HG02870 (cell line): ENCODE measurements around the gene SLC1A2.
"Not testable (repeated sequence)": the region's sequence is repeated elsewhere in the genome, so short reads cannot be mapped to it uniquely, and the experiment has no call there.

Experiments
- ATAC-seq: cut with Tn5 transposase; IDR thresholded peaks from one replicate; pipeline ENCODE4 v1.9.1; 2021; ENCODE audit warnings: mild to moderate bottlenecking, moderate library complexity; ENCODE audit not compliant: unreplicated experiment

SLC1A2 gene

GRCh38 chr11:35232891-35233330 lies 186.4 kb downstream of the SLC1A2 start:
- no peak for ATAC-seq

- ATAC-seq, result no peak
These were observed 188.1 kb downstream of the SLC1A2 start for GRCh38 chr11:35231076-35231860.

DNA sequence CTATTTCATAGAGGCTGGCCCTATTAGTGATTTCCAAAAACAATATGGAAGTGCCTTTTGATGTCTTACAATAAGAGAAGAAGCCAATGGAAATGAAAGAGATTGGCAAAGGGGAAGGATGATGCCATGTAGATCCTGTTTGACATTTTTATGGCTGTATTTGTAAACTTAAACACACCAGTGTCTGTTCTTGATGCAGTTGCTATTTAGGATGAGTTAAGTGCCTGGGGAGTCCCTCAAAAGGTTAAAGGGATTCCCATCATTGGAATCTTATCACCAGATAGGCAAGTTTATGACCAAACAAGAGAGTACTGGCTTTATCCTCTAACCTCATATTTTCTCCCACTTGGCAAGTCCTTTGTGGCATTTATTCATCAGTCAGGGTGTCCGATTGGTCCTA lies 189.0 kb downstream of the SLC1A2 start:
- no peak for ATAC-seq

- ATAC-seq, result no peak
These were observed 191.0 kb downstream of the SLC1A2 start for GRCh38 chr11:35228328-35228725.

GRCh38 chr11:35227576-35228327 lies 191.6 kb downstream of the SLC1A2 start:
- ATAC-seq, result no peak

- ATAC-seq, result not testable (repeated sequence)
These were observed 192.6 kb downstream of the SLC1A2 start for GRCh38 chr11:35226756-35227155.

- no peak for ATAC-seq
These were observed 193.3 kb downstream of the SLC1A2 start for GRCh38 chr11:35225946-35226520.

DNA sequence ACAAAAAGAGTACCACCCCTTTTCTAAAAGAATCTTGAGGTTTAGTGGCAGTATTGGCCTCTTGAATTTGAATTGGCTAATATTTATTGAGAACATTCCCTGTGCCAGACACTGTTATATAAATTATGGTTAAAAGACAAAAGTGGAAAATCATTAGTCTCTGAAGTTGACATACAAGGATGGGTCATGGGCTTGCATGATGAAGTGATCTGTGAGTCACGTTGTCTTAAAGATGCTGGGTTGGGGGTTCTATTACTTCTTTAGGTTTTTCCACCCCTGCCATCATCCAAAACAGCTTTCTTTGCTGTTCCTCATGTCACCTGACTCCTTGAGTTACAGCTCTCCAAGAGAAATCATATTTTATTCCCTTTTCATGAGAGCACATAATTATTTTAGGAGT lies 195.4 kb downstream of the SLC1A2 start:
- ATAC-seq, result no peak

DNA sequence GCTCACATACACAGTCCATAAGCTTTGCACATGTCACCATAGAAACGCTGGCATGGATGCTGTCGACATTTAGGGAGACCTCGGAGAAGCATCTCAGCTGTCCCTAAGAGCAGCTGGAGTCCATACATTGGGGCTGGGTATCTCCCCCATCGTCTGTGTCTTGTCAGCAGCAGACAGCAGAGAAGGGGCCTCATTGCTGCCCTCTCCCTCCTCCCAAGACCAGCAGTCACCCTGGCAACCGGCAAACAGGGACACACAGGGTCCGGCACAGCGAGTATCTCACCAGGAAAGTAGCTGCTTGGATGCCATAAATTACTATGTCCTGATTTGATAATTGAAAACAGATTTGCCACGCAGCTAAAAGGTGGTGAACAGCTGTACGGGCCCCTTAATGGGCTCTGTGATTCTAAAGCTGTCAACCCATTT lies 196.0 kb downstream of the SLC1A2 start:
- no peak for ATAC-seq

DNA sequence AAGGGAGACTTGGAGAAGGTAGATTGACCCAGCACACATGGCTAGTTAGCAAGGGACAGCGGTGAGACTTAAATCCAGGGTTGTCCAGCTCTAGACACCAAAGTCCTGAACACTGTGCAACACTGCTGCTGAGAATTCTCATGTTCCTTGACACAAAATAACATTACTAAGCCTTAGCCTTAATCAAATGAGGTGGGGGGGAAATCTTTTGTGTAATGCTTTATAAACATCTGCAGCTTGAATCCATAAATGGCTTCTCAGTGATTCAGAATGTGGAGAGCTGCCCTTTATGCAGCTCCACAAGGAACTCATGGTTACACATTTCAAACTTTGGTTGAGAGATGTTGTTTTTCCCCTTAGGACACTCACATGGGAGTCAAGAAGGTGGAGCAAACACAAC lies 200.4 kb downstream of the SLC1A2 start:
- ATAC-seq, result no peak

- ATAC-seq, result no peak
These were observed 202.2 kb downstream of the SLC1A2 start for GRCh38 chr11:35216962-35217678.

GRCh38 chr11:35215945-35216344 lies 203.4 kb downstream of the SLC1A2 start:
- ATAC-seq, result no peak

DNA sequence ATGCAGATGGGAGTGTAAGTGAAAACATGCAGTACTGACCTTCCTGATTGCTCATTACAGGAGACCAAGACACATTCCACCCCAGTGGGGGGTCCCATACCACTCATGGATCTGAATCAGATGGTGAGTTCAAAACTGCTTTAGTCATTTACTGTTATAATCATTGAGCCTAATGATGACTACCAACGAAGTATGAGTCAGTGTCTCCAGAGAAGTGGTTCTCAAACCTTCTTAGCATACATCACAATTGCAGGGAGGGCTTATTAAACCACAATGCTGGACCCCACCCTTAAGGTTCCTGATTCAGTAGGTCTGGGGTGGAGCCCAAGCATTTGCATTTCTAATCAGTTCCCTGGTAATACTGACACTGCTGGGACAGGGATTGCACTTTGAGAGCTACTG lies 204.6 kb downstream of the SLC1A2 start:
- no peak for ATAC-seq

- ATAC-seq, result no peak
These were observed 205.1 kb downstream of the SLC1A2 start for GRCh38 chr11:35214226-35214770.

DNA sequence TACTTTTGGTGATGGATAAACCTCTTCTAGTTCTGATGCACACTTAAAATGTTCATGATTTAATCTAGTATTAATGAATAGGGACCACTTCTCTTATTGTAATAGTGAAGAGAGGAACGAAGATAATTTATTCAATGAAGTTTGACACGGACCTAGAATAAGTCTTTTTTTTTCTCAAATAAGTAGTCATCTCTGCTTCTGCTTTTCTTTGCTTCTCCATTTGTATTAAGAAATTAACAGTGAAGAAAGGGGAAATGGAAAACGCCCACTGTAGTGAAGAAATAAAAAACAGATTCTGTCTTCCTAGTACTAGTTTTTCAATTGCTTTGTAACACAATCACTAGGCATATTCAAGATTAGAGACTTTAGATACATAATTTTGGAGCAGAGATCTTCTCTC lies 207.4 kb downstream of the SLC1A2 start:
- ATAC-seq, result no peak

GRCh38 chr11:35210876-35211546 lies 208.3 kb downstream of the SLC1A2 start:
- ATAC-seq, result no peak

DNA sequence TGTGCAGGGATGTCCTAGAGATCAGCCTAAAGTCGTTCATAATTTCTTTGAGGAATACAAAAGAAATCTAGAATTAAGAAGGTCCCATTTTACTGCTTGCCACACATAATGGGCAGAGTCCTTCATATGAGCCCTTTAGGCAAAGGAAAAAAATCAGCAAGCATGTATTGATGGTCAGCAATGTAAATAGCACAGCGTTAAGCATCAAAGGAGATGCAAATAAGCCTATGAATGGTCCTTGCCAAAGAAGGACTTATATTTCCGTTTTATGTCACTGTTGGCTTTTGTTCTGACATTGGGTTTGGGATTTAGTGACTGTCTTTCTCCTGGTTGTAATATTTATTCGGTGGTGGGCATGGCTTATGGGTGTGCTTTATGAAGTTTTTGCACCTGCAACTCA lies 210.6 kb downstream of the SLC1A2 start:
- ATAC-seq, result no peak

- ATAC-seq, result no peak
These were observed 211.6 kb downstream of the SLC1A2 start for GRCh38 chr11:35207471-35208403.

GRCh38 chr11:35206616-35207015 lies 212.7 kb downstream of the SLC1A2 start:
- ATAC-seq, result no peak
